ENCODE measurements around the gene ALDH1L1. TPM values are rescaled to one million over a fixed set of nuclear protein-coding genes. Genes with fewer than 3 reads are reported as not detected.

The ALDH1L1 gene
- total RNA-seq, 1 donor from 2014 or later, result 0.49 TPM

DNA sequence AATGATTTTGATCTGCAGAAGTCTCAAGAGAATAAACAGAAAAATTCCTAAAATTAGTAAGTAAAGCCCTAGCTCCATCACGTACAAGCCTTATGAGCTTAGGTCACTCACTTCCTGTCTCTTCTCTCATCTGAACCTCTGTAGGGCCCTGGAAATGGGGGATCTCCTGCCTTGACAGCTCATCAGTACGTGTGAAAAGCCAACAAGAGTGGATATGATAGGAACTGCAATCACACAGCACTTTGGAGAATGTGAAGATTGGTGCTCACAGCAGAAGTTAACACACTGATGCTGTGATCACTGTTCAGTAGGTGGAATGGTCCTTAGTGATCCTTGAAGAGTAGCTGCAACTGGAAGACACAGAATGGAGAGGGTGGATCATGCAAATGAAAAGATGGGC, 27.8 kb upstream of the ALDH1L1 start:
- Mint-ChIP-seq H3K27me3 (ENCODE audit: low read depth) (no peaks in the 10 kb centered on the region), H3K27ac (ENCODE audit: unreplicated experiment) (no peak overlapping the region), H3K9me3 (peaks cover 6% of the 10 kb centered on the region), H3K4me3 (no peak overlapping the region), H3K4me1 (peaks cover 9% of the 10 kb centered on the region), H3K36me3 (ENCODE audit: low read depth) (peaks cover 2% of the 10 kb centered on the region)
- TF ChIP-seq, protein P1, sequence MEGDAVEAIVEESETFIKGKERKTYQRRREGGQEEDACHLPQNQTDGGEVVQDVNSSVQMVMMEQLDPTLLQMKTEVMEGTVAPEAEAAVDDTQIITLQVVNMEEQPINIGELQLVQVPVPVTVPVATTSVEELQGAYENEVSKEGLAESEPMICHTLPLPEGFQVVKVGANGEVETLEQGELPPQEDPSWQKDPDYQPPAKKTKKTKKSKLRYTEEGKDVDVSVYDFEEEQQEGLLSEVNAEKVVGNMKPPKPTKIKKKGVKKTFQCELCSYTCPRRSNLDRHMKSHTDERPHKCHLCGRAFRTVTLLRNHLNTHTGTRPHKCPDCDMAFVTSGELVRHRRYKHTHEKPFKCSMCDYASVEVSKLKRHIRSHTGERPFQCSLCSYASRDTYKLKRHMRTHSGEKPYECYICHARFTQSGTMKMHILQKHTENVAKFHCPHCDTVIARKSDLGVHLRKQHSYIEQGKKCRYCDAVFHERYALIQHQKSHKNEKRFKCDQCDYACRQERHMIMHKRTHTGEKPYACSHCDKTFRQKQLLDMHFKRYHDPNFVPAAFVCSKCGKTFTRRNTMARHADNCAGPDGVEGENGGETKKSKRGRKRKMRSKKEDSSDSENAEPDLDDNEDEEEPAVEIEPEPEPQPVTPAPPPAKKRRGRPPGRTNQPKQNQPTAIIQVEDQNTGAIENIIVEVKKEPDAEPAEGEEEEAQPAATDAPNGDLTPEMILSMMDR (conservative IDR thresholded peaks at IDR 0.05), result no peak
- no peak for DNase-seq (ENCODE audit: low read depth, low spot score)

DNA sequence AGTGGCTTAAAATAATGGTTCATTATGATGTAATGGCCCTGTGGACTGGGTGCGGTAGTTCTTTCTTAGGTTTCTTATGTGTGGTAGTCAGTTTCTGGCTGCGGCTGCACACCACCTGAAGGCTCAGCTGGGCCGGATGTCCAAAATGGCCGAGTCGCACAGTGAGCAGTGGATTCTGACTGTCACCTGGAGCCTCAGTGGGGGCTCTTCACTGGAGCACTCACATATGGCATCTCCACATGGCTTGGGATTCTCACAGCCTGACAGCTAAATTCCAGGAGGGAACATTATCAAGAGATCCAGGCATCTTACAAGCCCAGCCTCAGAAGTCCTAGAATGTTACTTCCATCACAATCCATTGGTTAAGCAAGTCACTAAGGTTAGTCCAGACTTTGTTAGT, 26.8 kb upstream of the ALDH1L1 start:
- H3K27ac Mint-ChIP-seq (ENCODE audit: unreplicated experiment), result no peak overlapping the region
- no peak for DNase-seq (ENCODE audit: low read depth, low spot score)
- H3K4me3 Mint-ChIP-seq, result no peak overlapping the region
- peaks cover 6% of the 10 kb centered on the region for H3K9me3 Mint-ChIP-seq
- TF ChIP-seq, protein P1 (conservative IDR thresholded peaks at IDR 0.05), result no peak
- H3K27me3 Mint-ChIP-seq (ENCODE audit: low read depth), result no peaks in the 10 kb centered on the region
- H3K4me1 Mint-ChIP-seq, result peaks cover 15% of the 10 kb centered on the region
- peaks cover 2% of the 10 kb centered on the region for H3K36me3 Mint-ChIP-seq (ENCODE audit: low read depth)

DNA sequence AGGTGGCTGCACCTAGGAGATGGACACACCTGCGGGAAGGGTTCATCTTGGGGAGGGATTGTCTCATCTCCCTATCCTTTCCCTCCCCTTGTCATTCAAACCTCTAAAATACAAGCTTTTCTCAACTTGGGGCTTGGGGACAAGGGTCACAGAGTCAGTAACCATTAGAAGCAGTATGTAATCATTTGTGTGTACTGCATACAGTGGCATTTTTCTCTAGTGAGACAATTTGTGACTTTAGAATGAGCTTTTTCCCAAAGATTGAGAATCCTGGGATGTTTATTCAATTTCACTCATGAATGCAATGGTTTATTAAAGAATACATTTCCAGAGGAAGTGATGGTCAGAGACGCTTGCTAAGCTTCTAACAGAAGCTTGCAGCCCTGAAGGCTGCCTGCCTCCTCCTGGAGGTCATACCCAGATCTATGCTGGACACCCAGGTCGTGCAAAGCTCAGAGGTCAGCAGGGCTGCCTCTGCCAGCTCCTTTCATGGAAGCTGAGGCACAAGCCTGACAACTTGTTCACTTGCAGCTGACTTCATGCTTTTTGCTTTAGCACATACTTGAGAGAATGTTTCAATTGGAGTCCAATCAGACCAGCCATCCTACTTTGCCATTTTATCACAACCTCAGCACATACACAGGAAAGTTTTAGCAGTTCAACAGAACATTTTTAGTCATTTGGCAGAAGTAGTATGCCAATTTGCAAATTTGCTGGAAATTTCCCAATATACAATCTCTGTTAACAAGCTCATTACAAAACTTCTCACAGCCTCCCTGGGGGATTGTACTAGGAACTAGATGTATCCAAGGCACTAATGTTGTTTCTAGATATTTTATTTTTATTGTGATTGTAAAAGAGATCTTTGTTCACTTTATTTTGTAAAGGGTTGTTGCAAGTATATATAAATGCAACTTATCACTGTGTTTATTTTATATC, 25.6 kb upstream of the ALDH1L1 start:
- H3K36me3 Mint-ChIP-seq (ENCODE audit: low read depth), result peaks cover 2% of the 10 kb centered on the region
- DNase-seq (ENCODE audit: low read depth, low spot score), result no peak

DNA sequence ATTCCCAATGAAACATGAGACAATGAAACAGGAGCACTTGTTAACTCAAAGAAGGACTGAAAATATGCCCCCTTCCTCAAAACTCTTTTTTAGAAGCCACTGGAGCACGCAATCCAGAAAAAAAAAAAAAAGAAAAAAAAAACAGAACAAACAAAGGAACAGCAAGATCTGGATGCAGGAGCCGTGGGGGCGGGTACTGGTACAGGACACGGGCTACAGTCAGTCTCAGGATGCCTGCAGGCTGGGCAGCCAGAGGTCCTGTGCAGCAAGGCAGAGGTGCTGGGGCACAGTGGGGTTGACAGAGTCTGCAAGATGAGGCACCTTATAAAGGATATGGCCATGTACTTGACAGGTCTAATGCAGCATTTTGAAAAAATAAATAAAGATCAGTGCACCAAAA, 22.3 kb upstream of the ALDH1L1 start:
- Mint-ChIP-seq H3K27me3 (ENCODE audit: low read depth) (no peaks in the 10 kb centered on the region), H3K9me3 (no peaks in the 10 kb centered on the region), H3K4me1 (peaks cover 14% of the 10 kb centered on the region), H3K4me3 (no peak overlapping the region), H3K27ac (ENCODE audit: unreplicated experiment) (no peak overlapping the region), H3K36me3 (ENCODE audit: low read depth) (no peaks in the 10 kb centered on the region)
- TF ChIP-seq, protein P1 (conservative IDR thresholded peaks at IDR 0.05), result no peak
- no peak for DNase-seq (ENCODE audit: low read depth, low spot score)

More for the DNA sequence above, 25.6 kb upstream of the ALDH1L1 start:
- Mint-ChIP-seq H3K9me3 (peaks cover 6% of the 10 kb centered on the region), H3K4me3 (no peak overlapping the region), H3K27ac (ENCODE audit: unreplicated experiment) (no peak overlapping the region), H3K27me3 (ENCODE audit: low read depth) (no peaks in the 10 kb centered on the region), H3K4me1 (peaks cover 17% of the 10 kb centered on the region)
- TF ChIP-seq, protein P1 (conservative IDR thresholded peaks at IDR 0.05), result no peak

DNA sequence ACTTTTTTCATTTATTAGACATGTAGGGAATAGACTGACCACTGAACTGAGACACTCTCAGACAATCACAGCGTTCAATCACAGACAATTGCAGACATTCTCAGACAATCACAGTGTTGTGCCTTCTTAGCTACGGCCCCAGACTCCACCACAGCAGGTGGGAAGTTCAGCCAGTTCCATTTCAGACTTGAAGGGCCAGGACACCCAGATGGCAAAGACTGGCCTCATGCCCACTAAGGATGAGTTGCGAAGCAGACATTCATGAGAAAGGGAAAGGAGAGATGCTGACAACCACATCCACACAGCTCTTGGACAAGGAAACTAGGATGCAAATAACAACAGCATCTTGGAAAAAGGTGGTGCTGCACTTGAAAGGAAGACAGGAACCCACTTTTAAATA, 21.9 kb upstream of the ALDH1L1 start:
- TF ChIP-seq, protein P1 (conservative IDR thresholded peaks at IDR 0.05), result no peak
- peaks cover 14% of the 10 kb centered on the region for H3K4me1 Mint-ChIP-seq
- H3K27me3 Mint-ChIP-seq (ENCODE audit: low read depth), result no peaks in the 10 kb centered on the region
- no peak overlapping the region for H3K4me3 Mint-ChIP-seq
- no peak for DNase-seq (ENCODE audit: low read depth, low spot score)
- H3K9me3 Mint-ChIP-seq, result peaks cover 2% of the 10 kb centered on the region
- H3K27ac Mint-ChIP-seq (ENCODE audit: unreplicated experiment), result no peak overlapping the region
- H3K36me3 Mint-ChIP-seq (ENCODE audit: low read depth), result no peaks in the 10 kb centered on the region
